Stimulated activated CD8-positive, alpha-beta memory T cell treated with anti-CD3 and anti-CD28 coated beads, Interleukin-7, amount 100 ng/mL, for 1 hour (primary cell): ENCODE data around the gene POU2F2.

ENCODE experiments used
- DNase-seq, 2 donors: peaks; one replicate each; pipeline ENCODE4 v3.0.0-alpha.2; 2020; ENCODE audit warnings: low read depth in 2 of 2

The POU2F2 gene

GRCh38 chr19:42154471-42155323 lies 22.5 kb upstream of the POU2F2 start:
- no peak for DNase-seq

GRCh38 chr19:42153672-42154433 lies 21.6 kb upstream of the POU2F2 start:
- no peak for DNase-seq

- no peak for DNase-seq
These were observed 20.8 kb upstream of the POU2F2 start for GRCh38 chr19:42152910-42153671.

GRCh38 chr19:42151782-42152684 lies 19.8 kb upstream of the POU2F2 start:
- no peak for DNase-seq

GRCh38 chr19:42150911-42151361 lies 18.7 kb upstream of the POU2F2 start:
- no peak for DNase-seq

- DNase-seq = no peak
These were observed 18.1 kb upstream of the POU2F2 start for GRCh38 chr19:42150364-42150763.

GRCh38 chr19:42149447-42150202 lies 17.4 kb upstream of the POU2F2 start:
- DNase-seq = no peak

- no peak for DNase-seq
These were observed 16.0 kb upstream of the POU2F2 start for GRCh38 chr19:42148266-42148665.

GRCh38 chr19:42143341-42144234 lies 11.3 kb upstream of the POU2F2 start:
- DNase-seq = no peak

- no peak for DNase-seq
These were observed 8.0 kb upstream of the POU2F2 start for GRCh38 chr19:42140125-42140754.

- no peak for DNase-seq
These were observed 2.4 kb upstream of the POU2F2 start for GRCh38 chr19:42134535-42135070.

GRCh38 chr19:42132851-42133528 lies 744 bp upstream of the POU2F2 start:
- DNase-seq = peak; percentile 73 to 76

GRCh38 chr19:42131149-42132029 lies 857 bp downstream of the POU2F2 start:
- DNase-seq = no peak

- DNase-seq = no peak
These were observed 2.0 kb downstream of the POU2F2 start for GRCh38 chr19:42130254-42130573.

GRCh38 chr19:42129399-42130253 lies 2.6 kb downstream of the POU2F2 start:
- no peak for DNase-seq

- no peak for DNase-seq
These were observed 5.7 kb downstream of the POU2F2 start for GRCh38 chr19:42126574-42126973.
